Keratinocyte (primary cell): ENCODE measurements around the gene PPM1M. TPM values are rescaled to one million over a fixed set of nuclear protein-coding genes. Genes with fewer than 3 reads are reported as not detected.

Experiments
- DNase-seq: peaks from one replicate; pipeline ENCODE4 v3.0.0-alpha.2; 2011; ENCODE audit warnings: low read depth, missing footprints, low spot score
- FAIRE-seq: peaks from 2 replicates; lab custom pipeline; 2011; peaks lifted over from hg19 to GRCh38; lab: Jason Lieb, UNC
- H2AFZ ChIP-seq: 2 replicates; pipeline ENCODE4 v1.6.0; 2012; ENCODE audit warnings: low read length, control low read depth, inconsistent platforms; ENCODE audit not compliant: control insufficient read depth
- H3K27ac ChIP-seq: 2 replicates; pipeline ENCODE4 v1.5.1; 2011; ENCODE audit warnings: low read length; ENCODE audit not compliant: control insufficient read depth, insufficient read depth
- H3K27me3 ChIP-seq: 3 replicates; pipeline ENCODE4 v1.6.0; 2011; ENCODE audit warnings: low read length; ENCODE audit not compliant: control insufficient read depth, insufficient read depth; ENCODE audit errors: extremely low read depth
- H3K36me3 ChIP-seq, 2 experiments: 2 replicates in 1 of 2; 3 replicates in 1 of 2; pipeline ENCODE4 v1.5.1; 2011; ENCODE audit warnings: low read length in 2 of 2, mild to moderate bottlenecking in 1 of 2; ENCODE audit not compliant: control insufficient read depth in 2 of 2, insufficient read depth in 2 of 2; ENCODE audit errors: extremely low read depth in 1 of 2
- H3K4me1 ChIP-seq: 3 replicates; pipeline ENCODE4 v1.5.1; 2011; ENCODE audit warnings: low read length; ENCODE audit not compliant: control insufficient read depth, insufficient read depth; ENCODE audit errors: extremely low read depth
- H3K4me2 ChIP-seq: 3 replicates; pipeline ENCODE4 v1.6.0; 2011; ENCODE audit warnings: low read depth, low read length; ENCODE audit not compliant: control insufficient read depth, insufficient read depth; ENCODE audit errors: extremely low read depth
- H3K4me3 ChIP-seq, 3 experiments: fragments of 200-600 bp in 1 of 3; sonication (generic) in 1 of 3; 2 replicates in 2 of 3; 3 replicates in 1 of 3; pipeline ENCODE4 v1.5.1; 2011 to 2016; ENCODE audit warnings: low read length in 3 of 3, mild to moderate bottlenecking in 3 of 3, control low read depth in 2 of 3, inconsistent platforms in 1 of 3, low read depth in 1 of 3, mixed read lengths in 1 of 3, mixed run types in 1 of 3, moderate library complexity in 1 of 3; ENCODE audit not compliant: control insufficient read depth in 2 of 3, insufficient read depth in 2 of 3; ENCODE audit errors: extremely low read depth in 1 of 3
- H3K79me2 ChIP-seq: 2 replicates; pipeline ENCODE4 v1.6.0; 2012; ENCODE audit warnings: low read length; ENCODE audit not compliant: control insufficient read depth, insufficient read depth
- H3K9ac ChIP-seq: 3 replicates; pipeline ENCODE4 v1.6.0; 2011; ENCODE audit warnings: low read length; ENCODE audit not compliant: control insufficient read depth, insufficient read depth; ENCODE audit errors: extremely low read depth
- H3K9me1 ChIP-seq: 3 replicates; pipeline ENCODE4 v1.6.0; 2011; ENCODE audit warnings: low read length; ENCODE audit not compliant: control insufficient read depth, insufficient read depth; ENCODE audit errors: extremely low read depth
- H3K9me3 ChIP-seq: 2 replicates; pipeline ENCODE4 v1.5.1; 2012; ENCODE audit warnings: low read depth, low read length; ENCODE audit not compliant: control insufficient read depth
- H4K20me1 ChIP-seq: 3 replicates; pipeline ENCODE4 v1.6.0; 2011; ENCODE audit warnings: low read length; ENCODE audit not compliant: control insufficient read depth, insufficient read depth; ENCODE audit errors: extremely low read depth
- EZH2 ChIP-seq: IDR thresholded peaks from one replicate; pipeline ENCODE4 v1.6.1; 2012; ENCODE audit warnings: inconsistent platforms, mild to moderate bottlenecking, low read length, moderate library complexity
- dilution Hi-C: fragments of 300-500 bp; cut with MboI; formaldehyde crosslinking; loops from one replicate; pipeline ENCODE4 v1.7.0; 2020; ENCODE audit warnings: low sequenced_read_pairs; ENCODE audit not compliant: extremely low pct_ligation_motif_present
- polyA plus RNA-seq, 5 experiments: library from polyadenylated mRNA; depleted of rRNA in 3 of 5; stranded (reverse) in 3 of 5; stranded (forward) in 1 of 5; unstranded in 1 of 5; fragments of >200 nt; gene quantifications; 1 replicate in 1 of 5; 2 replicates in 3 of 5; 3 replicates in 1 of 5; pipeline versions ENCODE4 v1.2.1 to v1.2.3, GENCODE V29; 2011 to 2012; ENCODE audit warnings: missing spikeins in 2 of 5, low read depth in 1 of 5, low replicate concordance in 1 of 5
- TF ChIP-seq, protein P1 (sequence below), 3 experiments: IDR thresholded peaks in 1 of 3; conservative IDR thresholded peaks in 1 of 3; optimal IDR thresholded peaks in 1 of 3; 2 replicates in 2 of 3; 3 replicates in 1 of 3; pipeline versions ENCODE3 to v1.5.1; 2011; ENCODE audit warnings: low read length in 3 of 3, mild to moderate bottlenecking in 3 of 3, moderate library complexity in 2 of 3, control low read depth in 1 of 3, inconsistent platforms in 1 of 3; ENCODE audit not compliant: insufficient read depth in 2 of 3; ENCODE audit errors: extremely low read depth in 1 of 3

The PPM1M gene
- polyA plus RNA-seq, 1 donor (not counting 4 experiments of a cell fraction or from before 2014, with no cell fraction given) = 6.4 TPM

DNA sequence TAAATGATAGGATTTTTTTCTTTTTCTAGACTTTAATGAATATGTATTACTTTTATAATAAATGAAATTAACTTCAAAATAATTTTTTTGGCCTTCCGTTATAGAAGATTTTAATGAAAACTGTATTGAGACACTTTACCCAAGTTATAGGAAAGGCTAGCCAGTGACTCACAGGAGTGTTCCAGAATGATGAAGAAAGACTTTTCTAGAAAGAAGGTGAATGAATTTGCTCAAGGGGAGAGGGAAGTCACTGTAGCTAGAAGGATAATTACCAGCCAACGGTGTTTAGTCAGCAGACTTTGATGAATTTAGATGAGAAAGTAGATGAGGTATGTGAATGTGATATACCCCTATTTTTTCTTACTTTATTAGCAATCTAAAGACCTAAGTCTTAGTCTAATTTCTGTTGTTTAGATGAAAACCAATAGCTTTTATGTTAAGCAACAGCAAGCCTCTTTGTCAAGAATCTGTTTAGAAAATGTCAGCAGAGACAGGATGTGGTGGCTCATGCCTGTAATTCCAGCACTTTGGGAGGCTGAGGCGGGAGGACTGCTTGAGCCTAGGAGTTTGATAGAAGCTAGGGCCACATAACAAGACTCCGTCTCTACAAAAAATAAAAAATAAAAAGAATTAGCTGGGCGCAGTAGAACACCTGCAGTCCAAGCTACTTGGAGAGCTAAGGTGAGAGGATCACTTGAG is 44.4 kb upstream of the PPM1M start:
- no peaks in the 10 kb centered on the region for H4K20me1 ChIP-seq
- no peak overlapping the region for H2AFZ ChIP-seq
- TF ChIP-seq, protein P1, sequence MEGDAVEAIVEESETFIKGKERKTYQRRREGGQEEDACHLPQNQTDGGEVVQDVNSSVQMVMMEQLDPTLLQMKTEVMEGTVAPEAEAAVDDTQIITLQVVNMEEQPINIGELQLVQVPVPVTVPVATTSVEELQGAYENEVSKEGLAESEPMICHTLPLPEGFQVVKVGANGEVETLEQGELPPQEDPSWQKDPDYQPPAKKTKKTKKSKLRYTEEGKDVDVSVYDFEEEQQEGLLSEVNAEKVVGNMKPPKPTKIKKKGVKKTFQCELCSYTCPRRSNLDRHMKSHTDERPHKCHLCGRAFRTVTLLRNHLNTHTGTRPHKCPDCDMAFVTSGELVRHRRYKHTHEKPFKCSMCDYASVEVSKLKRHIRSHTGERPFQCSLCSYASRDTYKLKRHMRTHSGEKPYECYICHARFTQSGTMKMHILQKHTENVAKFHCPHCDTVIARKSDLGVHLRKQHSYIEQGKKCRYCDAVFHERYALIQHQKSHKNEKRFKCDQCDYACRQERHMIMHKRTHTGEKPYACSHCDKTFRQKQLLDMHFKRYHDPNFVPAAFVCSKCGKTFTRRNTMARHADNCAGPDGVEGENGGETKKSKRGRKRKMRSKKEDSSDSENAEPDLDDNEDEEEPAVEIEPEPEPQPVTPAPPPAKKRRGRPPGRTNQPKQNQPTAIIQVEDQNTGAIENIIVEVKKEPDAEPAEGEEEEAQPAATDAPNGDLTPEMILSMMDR (optimal IDR thresholded peaks at IDR 0.05 in 1 of 3, IDR thresholded peaks at IDR 0.05 in 1 of 3, conservative IDR thresholded peaks at IDR 0.05 in 1 of 3; ENCODE audit: extremely low read depth in 1 of 3, insufficient read depth in 2 of 3, low read length in 3 of 3) = no peak
- TF ChIP-seq EZH2 = no peak

DNA sequence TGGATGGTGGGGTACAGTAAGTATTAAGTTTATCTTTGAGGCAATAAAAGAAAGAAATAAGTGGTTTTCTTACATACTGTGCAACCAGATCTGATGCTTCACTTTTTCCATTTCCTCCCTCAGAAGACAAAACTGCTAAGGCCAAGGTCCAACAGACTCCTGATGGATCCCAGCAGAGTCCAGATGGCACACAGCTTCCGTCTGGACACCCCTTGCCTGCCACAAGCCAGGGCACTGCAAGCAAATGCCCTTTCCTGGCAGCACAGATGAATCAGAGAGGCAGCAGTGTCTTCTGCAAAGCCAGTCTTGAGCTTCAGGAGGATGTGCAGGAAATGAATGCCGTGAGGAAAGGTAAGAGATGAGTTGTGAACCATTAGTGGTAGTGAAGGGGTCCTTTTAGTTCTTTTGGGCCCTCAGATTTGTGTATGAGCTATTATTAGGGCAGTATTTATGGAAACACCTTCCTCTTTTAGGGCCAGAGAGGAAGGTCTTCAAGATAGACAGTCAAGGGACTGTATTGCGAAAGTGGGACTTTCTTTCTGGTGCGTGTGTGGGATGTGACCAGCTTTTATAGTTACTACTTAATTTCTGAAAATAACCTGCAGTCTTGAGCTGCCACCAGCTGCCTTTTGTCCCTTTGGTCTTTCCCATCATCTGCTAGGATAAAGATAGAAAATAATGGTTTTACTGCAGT is 43.0 kb upstream of the PPM1M start:
- no peak overlapping the region for H3K4me3 ChIP-seq
- peaks cover 25 to 44% of the 10 kb centered on the region in 2 experiments for H3K36me3 ChIP-seq
- no peak overlapping the region for H3K4me2 ChIP-seq
- FAIRE-seq (no peak), DNase-seq (no peak)
- H2AFZ ChIP-seq = no peak overlapping the region
- dilution Hi-C loops = no loop called here
- TF ChIP-seq EZH2 = no peak
- TF ChIP-seq, protein P1 (optimal IDR thresholded peaks at IDR 0.05 in 1 of 3, IDR thresholded peaks at IDR 0.05 in 1 of 3, conservative IDR thresholded peaks at IDR 0.05 in 1 of 3; ENCODE audit: extremely low read depth in 1 of 3, insufficient read depth in 2 of 3, low read length in 3 of 3) = no peak
- H3K9ac ChIP-seq = no peak overlapping the region
- peaks cover 27% of the 10 kb centered on the region for H3K4me1 ChIP-seq
- no peaks in the 10 kb centered on the region for H3K27me3 ChIP-seq
- no peak overlapping the region for H3K27ac ChIP-seq
- no peaks in the 10 kb centered on the region for H3K9me3 ChIP-seq
- H3K9me1 ChIP-seq = no peaks in the 10 kb centered on the region
- H4K20me1 ChIP-seq = no peaks in the 10 kb centered on the region
- peaks cover 18% of the 10 kb centered on the region for H3K79me2 ChIP-seq

More for the DNA sequence above, 44.4 kb upstream of the PPM1M start:
- peaks cover 21 to 42% of the 10 kb centered on the region in 2 experiments for H3K36me3 ChIP-seq
- FAIRE-seq (no peak), DNase-seq (no peak)
- H3K9me3 ChIP-seq = no peaks in the 10 kb centered on the region
- no peak overlapping the region for H3K27ac ChIP-seq
- no peak overlapping the region for H3K4me2 ChIP-seq
- H3K4me1 ChIP-seq = peaks cover 37% of the 10 kb centered on the region
- dilution Hi-C loops = no loop called here
- no peaks in the 10 kb centered on the region for H3K27me3 ChIP-seq
- H3K9ac ChIP-seq = no peak overlapping the region
- H3K79me2 ChIP-seq = peaks cover 18% of the 10 kb centered on the region
- H3K4me3 ChIP-seq = no peak overlapping the region
- no peaks in the 10 kb centered on the region for H3K9me1 ChIP-seq
